GM12872 (cell line): ENCODE results near the gene TRA2B.

Source experiments
- CTCF ChIP-seq: IDR thresholded peaks from 3 replicates; pipeline ENCODE4 v1.5.1; 2011; ENCODE audit warnings: low read depth, mild to moderate bottlenecking, low read length, moderate library complexity; ENCODE audit not compliant: insufficient read depth

The TRA2B gene

GRCh38 chr3:185978516-185978915 is 40.7 kb upstream of the TRA2B start:
- no peak for TF ChIP-seq CTCF

- TF ChIP-seq CTCF, result no peak
These were observed 39.8 kb upstream of the TRA2B start for GRCh38 chr3:185977679-185978040.

GRCh38 chr3:185976977-185977678 is 39.3 kb upstream of the TRA2B start:
- TF ChIP-seq CTCF, result peak; percentile 95

GRCh38 chr3:185976100-185976499 is 38.3 kb upstream of the TRA2B start:
- no peak for TF ChIP-seq CTCF

GRCh38 chr3:185971579-185971978 is 33.8 kb upstream of the TRA2B start:
- TF ChIP-seq CTCF, result no peak

- TF ChIP-seq CTCF, result peak; percentile 16; the same call in 1 of the 3 replicates
These were observed 30.4 kb upstream of the TRA2B start for GRCh38 chr3:185968168-185968567.

- TF ChIP-seq CTCF, result no peak
These were observed 28.8 kb upstream of the TRA2B start for GRCh38 chr3:185966655-185967054.

- TF ChIP-seq CTCF, result no peak
These were observed 27.7 kb upstream of the TRA2B start for GRCh38 chr3:185965496-185965895.
